Measurements from ENCODE around the gene FOXJ3. TPM values are rescaled to one million over a fixed set of nuclear protein-coding genes. Genes with fewer than 3 reads are reported as not detected.

Gene FOXJ3
- total RNA-seq, 3 donors from 2014 or later, result 47.8 to 50.5 (median 49.8) TPM

DNA sequence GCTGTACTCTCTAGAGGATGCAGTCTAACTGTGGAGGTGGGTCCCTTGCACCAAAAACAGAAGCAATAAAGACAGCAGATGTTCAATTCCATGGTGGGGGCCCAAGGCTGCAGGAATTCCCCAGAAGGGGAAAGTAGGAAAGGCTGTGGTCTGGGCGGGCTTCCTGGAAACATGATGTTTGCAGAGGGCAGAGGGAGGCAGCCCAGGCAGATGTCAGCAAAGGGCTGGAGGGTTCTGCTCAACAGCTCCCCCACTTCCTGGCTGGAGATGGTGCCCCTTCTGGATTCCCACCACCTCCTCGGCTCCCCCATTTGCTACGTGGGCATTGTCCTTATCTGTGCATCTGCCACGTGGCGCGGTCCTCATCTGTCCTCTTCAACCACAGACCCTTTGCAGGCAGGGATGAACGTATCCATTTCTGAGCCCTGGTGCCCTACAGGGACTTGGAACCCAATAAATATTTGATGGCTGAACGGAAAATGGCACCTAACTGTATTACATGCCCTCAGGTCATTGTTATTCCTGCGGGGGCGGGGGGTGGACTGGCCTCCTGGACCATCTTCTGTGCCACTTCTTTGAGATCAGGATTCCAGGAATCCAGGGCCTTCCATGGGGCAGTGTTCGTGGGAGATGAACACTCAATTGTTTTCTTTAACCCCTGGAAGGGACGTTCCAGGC lies 190.2 kb downstream of the FOXJ3 start:
- peaks cover 4% of the 10 kb centered on the region for H3K4me1 Mint-ChIP-seq (ENCODE audit: low read depth)
- DNase-seq, result no peak
- no peak for ATAC-seq
- peaks cover 21% of the 10 kb centered on the region for H3K27me3 Mint-ChIP-seq (ENCODE audit: low read depth)
- H3K36me3 Mint-ChIP-seq (ENCODE audit: insufficient read depth), result no peaks in the 10 kb centered on the region
- no peaks in the 10 kb centered on the region for H3K9me3 Mint-ChIP-seq
- no peak overlapping the region for H3K4me3 Mint-ChIP-seq

DNA sequence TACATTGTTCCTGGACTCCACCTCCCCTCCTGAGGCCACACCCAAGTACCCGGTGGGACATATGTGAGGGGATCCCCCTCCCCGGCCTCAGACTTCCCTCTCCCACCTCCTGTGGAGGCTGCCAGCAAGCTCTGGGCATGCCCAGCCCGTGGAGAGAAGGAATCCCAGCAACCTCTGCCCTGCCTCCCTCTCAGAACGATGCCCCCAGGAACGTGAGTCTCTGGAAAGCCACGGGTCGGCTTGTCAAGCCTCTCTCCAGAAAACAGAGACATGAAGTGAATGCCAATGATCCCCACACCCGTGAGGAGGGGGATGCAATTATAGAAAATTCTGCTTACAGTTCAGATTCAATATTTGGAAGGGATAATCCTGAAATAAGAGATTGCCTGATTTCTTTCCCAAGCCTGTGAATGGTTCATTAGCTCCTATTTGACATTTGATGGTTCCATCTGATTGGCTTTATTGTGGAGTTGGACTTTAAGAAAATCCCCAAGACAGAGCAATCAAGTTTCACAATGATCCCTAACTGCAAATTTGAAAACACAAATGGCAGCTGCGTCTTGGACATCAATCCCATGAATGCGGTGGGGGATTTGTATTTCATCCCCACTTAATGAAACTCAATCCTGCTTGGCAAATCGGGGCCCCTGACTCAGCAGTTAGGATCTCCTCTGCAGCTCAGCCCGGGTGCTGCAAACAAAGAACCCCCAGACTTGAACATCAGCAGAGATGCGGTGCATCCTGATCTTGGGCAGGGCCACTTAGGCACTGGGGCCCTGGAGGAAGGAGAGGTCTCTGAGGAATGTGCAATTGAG lies 190.9 kb downstream of the FOXJ3 start:
- no peak for ATAC-seq
- DNase-seq, result no peak
- peaks cover 21% of the 10 kb centered on the region for H3K27me3 Mint-ChIP-seq (ENCODE audit: low read depth)
- peaks cover 4% of the 10 kb centered on the region for H3K4me1 Mint-ChIP-seq (ENCODE audit: low read depth)
- no peaks in the 10 kb centered on the region for H3K36me3 Mint-ChIP-seq (ENCODE audit: insufficient read depth)
- no peak overlapping the region for H3K4me3 Mint-ChIP-seq
- no peaks in the 10 kb centered on the region for H3K9me3 Mint-ChIP-seq

DNA sequence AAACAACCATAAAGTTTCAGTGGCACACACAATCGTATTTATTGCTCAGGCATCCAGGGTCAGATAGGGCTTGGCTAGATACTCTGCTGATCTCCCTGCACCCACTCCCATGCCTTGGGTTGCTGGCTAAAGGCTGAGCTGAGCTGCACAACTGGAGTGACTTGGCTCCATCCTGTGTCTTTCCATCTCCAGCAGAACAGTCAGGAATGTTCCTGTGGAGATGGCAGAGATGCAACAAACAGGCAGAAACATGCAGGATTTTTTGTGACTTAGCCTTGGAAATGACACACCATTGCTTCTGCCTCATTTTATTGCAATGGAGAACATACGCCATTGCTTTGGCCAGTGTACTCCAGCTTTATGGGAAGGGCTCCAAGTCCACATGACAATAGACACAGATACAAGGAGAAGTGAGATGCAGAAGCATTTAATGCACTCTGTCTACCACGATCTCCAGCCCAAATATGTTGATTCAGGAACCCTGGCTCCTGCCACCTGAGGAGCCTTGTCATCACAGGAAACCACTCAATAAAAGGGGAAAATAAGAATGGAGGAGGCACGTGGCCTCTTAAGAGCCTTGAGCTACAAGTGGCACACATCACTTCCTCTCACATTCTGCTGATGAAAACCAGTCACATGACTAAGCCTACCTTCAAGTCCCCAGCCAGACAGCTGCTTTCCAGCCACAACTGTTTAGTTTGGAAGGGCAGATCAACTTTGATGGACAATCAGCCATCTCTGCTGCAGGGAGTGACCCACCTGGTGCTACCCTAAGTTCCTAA lies 191.9 kb downstream of the FOXJ3 start:
- DNase-seq, result no peak
- Mint-ChIP-seq H3K9me3 (no peaks in the 10 kb centered on the region), H3K36me3 (ENCODE audit: insufficient read depth) (no peaks in the 10 kb centered on the region), H3K27me3 (ENCODE audit: low read depth) (peaks cover 21% of the 10 kb centered on the region), H3K4me3 (no peak overlapping the region), H3K4me1 (ENCODE audit: low read depth) (peaks cover 4% of the 10 kb centered on the region)
- ATAC-seq, result no peak

DNA sequence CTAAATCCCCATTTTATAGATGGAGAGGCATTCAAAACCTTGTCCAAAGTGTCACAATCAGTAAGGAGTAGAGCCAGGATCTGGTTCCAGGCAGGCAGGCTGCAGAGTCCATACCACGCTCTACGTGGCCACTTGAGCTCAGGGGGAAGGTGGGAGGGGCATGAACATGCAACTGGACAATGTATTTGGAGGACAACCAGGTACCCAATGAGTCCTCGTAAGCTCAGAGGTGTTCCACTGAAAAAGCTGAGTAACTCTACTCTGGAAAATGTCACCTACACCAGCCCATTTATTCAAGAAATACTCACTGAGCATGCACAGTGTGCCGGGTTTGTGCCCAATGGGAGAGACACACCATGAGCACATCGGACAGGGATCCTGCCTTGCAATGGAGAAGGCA lies 193.1 kb downstream of the FOXJ3 start:
- peaks cover 4% of the 10 kb centered on the region for H3K4me1 Mint-ChIP-seq (ENCODE audit: low read depth)

DNA sequence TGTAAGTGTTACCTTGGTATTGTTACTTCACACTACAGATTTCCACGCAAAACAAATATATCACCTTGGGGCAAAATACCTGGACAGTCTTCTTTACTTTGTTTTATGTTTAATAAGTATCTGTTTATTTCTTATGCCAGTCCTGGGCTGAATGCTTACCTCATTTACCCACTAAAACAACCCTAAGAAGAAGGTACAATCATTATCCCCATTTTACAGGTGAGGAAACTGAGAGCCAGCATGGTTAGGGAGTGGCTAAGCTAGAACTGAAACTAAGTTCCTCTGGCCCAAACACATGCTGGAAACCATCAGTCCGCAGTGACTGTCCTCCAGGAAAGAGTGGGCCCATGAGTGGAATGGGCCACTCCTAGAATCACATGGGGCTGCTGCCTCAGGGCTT lies 194.8 kb downstream of the FOXJ3 start:
- H3K36me3 Mint-ChIP-seq (ENCODE audit: insufficient read depth), result no peaks in the 10 kb centered on the region
- peaks cover 4% of the 10 kb centered on the region for H3K4me1 Mint-ChIP-seq (ENCODE audit: low read depth)
- ATAC-seq (no peak), DNase-seq (no peak)
- no peaks in the 10 kb centered on the region for H3K9me3 Mint-ChIP-seq
- no peak overlapping the region for H3K4me3 Mint-ChIP-seq
- peaks cover 20% of the 10 kb centered on the region for H3K27me3 Mint-ChIP-seq (ENCODE audit: low read depth)

More for the DNA sequence above, 193.1 kb downstream of the FOXJ3 start:
- peaks cover 21% of the 10 kb centered on the region for H3K27me3 Mint-ChIP-seq (ENCODE audit: low read depth)
- H3K36me3 Mint-ChIP-seq (ENCODE audit: insufficient read depth), result no peaks in the 10 kb centered on the region
- ATAC-seq (no peak), DNase-seq (no peak)
- H3K4me3 Mint-ChIP-seq, result no peak overlapping the region
- H3K9me3 Mint-ChIP-seq, result no peaks in the 10 kb centered on the region

DNA sequence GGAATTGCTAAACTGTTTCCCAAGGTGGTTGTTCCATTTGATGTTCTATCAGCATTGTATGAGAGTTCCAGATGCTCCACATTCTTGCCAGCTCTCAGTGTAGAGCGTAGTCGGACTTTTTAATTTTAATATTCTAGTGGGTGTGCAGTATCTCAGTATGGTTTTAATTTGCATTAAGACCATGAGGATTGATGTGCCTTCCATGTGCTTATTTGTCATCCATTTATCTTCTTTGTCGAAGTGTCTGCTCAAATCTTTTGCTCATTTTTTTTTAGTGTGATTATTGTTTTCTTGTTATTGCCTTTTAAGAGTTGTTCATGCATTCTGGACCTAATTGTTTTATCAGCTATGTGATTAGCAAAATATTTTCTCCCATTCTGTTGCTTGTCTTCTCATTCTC lies 195.6 kb downstream of the FOXJ3 start:
- H3K4me1 Mint-ChIP-seq (ENCODE audit: low read depth), result peaks cover 4% of the 10 kb centered on the region
- H3K36me3 Mint-ChIP-seq (ENCODE audit: insufficient read depth), result no peaks in the 10 kb centered on the region
- no peaks in the 10 kb centered on the region for H3K9me3 Mint-ChIP-seq
- no peak for DNase-seq
- peaks cover 14% of the 10 kb centered on the region for H3K27me3 Mint-ChIP-seq (ENCODE audit: low read depth)
- ATAC-seq, result no peak
- H3K4me3 Mint-ChIP-seq, result no peak overlapping the region

DNA sequence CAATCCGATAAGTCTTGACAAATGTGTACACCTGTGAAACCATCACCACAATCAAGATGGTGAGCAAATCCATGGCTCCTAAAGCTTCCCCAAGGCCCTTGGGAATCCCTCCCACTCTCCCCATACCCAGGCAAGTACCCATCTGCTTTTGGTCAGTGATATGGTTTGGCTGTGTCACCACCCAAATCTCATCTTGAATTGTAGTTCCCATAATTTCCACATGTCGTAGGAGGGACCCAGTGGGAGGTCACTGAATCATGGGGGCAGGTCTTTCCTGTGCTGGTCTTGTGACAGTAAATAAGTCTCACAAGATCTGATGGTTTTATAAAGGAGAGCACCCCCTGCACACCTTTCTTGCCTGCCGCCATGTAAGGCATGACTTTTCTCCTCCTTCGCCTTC lies 196.4 kb downstream of the FOXJ3 start:
- ATAC-seq (no peak), DNase-seq (no peak)
- Mint-ChIP-seq H3K36me3 (ENCODE audit: insufficient read depth) (no peaks in the 10 kb centered on the region), H3K27me3 (ENCODE audit: low read depth) (peaks cover 14% of the 10 kb centered on the region), H3K9me3 (no peaks in the 10 kb centered on the region), H3K4me3 (no peak overlapping the region), H3K4me1 (ENCODE audit: low read depth) (peaks cover 4% of the 10 kb centered on the region)

DNA sequence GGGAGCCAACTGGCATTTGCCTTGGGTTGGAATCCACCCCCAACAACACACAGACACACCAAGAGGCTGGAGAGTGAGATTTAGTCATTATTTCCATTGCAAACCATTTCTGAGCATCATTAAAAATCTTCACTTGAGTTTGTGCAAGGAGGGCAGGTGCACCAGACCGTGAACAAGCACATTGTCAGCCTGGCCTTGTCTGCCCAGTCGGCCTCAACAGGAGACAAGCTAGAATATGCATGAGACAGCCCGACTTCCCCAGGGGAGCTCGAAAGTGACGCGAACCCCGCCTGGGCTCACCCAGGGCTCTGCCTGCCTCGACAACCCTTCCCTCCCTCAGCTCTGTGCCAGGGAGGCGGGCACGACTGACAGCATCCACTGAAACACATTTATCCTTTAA lies 197.3 kb downstream of the FOXJ3 start:
- no peaks in the 10 kb centered on the region for H3K4me1 Mint-ChIP-seq (ENCODE audit: low read depth)
- no peaks in the 10 kb centered on the region for H3K9me3 Mint-ChIP-seq
- H3K4me3 Mint-ChIP-seq, result no peak overlapping the region
- DNase-seq (no peak), ATAC-seq (no peak)
- H3K27me3 Mint-ChIP-seq (ENCODE audit: low read depth), result peaks cover 14% of the 10 kb centered on the region
- no peaks in the 10 kb centered on the region for H3K36me3 Mint-ChIP-seq (ENCODE audit: insufficient read depth)

DNA sequence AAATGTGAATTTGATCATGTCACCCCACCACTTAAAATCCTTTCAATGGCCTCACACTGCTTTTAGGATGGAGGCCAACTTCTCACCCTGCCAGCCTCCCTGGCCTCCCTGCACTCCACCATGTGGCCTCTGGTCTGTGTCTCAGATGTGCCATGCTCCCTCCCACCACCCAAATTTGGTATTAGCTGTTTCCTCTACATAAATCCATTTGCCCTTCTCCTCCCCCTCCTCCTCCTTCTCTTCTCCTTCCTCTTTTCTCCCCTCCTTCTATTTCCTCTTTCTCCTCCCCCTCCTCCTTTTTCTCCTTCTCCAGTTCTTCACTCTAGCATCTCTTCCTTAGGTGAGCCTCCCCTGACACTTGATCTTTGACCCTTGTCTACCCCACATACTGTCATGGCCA lies 198.6 kb downstream of the FOXJ3 start:
- peaks cover 8% of the 10 kb centered on the region for H3K27me3 Mint-ChIP-seq (ENCODE audit: low read depth)
- no peaks in the 10 kb centered on the region for H3K36me3 Mint-ChIP-seq (ENCODE audit: insufficient read depth)
- no peaks in the 10 kb centered on the region for H3K4me1 Mint-ChIP-seq (ENCODE audit: low read depth)
- H3K9me3 Mint-ChIP-seq, result no peaks in the 10 kb centered on the region
- no peak for DNase-seq
- ATAC-seq, result no peak
- no peak overlapping the region for H3K4me3 Mint-ChIP-seq

DNA sequence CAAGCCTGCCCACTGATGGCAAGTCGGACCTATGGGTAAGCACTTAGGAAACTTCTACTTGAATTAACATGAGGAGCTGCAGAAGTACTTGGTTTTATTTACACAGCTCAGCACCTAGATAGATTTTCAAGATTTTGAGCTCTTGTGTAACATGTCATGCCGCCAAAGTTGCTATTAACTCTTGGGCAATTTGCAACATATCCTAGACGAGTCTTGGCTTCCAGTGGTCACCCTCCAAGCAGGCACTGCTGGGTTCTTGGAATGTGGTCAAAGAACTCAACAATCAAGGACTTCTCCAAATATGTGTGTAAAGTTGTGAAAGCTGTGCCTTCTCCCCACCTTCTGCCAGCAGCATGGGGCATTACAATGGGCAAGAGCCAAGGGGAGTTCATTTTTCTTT lies 199.6 kb downstream of the FOXJ3 start:
- peaks cover 3% of the 10 kb centered on the region for H3K27me3 Mint-ChIP-seq (ENCODE audit: low read depth)
- no peak for DNase-seq
- no peaks in the 10 kb centered on the region for H3K4me1 Mint-ChIP-seq (ENCODE audit: low read depth)
- H3K36me3 Mint-ChIP-seq (ENCODE audit: insufficient read depth), result no peaks in the 10 kb centered on the region
- no peak for ATAC-seq
- no peaks in the 10 kb centered on the region for H3K9me3 Mint-ChIP-seq
- H3K4me3 Mint-ChIP-seq, result no peak overlapping the region

DNA sequence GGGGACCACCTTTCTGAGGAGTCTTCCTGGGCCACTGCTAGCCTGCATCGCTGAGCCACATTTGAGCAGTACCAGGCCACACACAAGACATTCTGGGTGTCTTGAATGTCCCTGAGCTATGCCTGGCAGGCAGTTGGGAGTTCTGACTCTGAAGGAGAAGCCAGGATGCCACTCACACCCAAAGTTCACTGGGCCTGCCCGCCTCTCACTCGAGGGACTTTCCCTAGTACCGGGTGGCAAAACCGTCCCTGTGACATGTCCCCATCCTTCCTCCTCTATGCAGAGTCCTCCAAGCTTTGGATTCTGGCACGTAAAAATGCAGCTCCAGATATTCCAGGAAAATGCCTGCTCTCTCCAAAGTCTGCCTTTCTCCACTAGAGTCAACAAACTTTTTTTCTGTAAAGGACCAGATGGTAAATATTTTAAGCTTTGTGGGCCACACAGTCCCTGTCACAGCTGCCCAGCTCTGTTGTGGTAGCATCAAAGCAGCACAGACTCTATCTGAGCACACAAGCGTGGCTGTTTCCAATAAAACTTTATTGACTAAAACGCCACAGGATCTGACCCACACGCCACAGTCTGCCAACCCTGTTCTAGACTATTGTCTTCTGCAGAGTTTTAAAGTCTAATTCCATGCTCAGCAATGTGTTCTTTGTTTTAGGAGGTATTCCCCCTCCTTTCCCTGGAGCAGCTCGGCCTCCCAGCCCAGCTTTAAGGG lies 201.1 kb downstream of the FOXJ3 start:
- H3K9me3 Mint-ChIP-seq, result no peaks in the 10 kb centered on the region
- peaks cover 2% of the 10 kb centered on the region for H3K27me3 Mint-ChIP-seq (ENCODE audit: low read depth)
- no peak for DNase-seq
- H3K4me1 Mint-ChIP-seq (ENCODE audit: low read depth), result no peaks in the 10 kb centered on the region
- ATAC-seq, result no peak
- H3K36me3 Mint-ChIP-seq (ENCODE audit: insufficient read depth), result no peaks in the 10 kb centered on the region
- H3K4me3 Mint-ChIP-seq, result no peak overlapping the region

DNA sequence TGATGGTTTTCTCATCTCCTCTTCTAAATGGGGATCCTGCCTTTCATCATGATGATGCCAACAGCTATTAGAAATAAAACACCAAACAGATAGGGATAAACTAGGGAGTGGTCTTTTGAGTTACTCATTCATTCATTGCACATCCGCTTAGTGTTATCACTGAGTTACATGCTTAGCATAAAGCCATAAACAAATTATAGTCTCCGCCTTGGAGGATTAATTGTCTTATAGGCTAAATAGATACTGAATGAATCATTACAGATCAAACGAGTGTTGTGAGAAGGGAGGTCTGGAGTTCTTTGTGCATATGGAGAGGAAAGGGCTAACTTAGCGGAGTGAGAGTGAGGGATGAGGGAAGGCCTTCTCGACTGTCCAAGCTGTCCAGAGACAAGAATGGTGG lies 201.6 kb downstream of the FOXJ3 start:
- Mint-ChIP-seq H3K36me3 (ENCODE audit: insufficient read depth) (no peaks in the 10 kb centered on the region), H3K4me1 (ENCODE audit: low read depth) (no peaks in the 10 kb centered on the region), H3K9me3 (no peaks in the 10 kb centered on the region), H3K4me3 (no peak overlapping the region), H3K27me3 (ENCODE audit: low read depth) (peaks cover 2% of the 10 kb centered on the region)
- DNase-seq, result no peak
- ATAC-seq, result no peak

DNA sequence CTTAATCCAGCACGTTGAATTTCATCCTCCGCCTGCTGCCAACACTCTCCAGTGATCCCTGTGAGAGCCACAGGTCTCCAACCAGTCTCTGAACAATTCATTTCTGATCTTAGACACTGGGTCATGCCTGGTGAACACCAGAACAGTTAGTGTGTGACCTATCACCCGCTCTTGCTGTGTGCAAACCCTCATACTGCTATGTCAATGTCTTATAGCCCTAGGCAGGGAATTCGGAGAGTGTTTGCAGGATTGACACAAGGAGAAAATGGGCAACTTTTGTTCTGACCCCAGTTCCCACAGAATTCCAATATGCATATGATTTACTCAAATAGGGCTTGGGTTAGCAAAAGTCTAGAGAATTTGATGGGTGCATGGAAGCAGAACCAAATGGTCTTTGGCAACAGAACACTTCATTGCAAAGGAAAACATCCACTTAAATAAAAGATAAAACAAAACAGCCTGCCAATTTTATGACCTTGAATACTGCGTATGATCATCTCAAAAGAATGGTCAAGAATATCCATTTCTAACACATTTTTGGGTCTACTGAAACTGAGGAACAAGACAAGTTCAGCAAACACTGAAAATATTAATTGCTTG lies 204.9 kb downstream of the FOXJ3 start:
- no peak for ATAC-seq
- Mint-ChIP-seq H3K4me3 (no peak overlapping the region), H3K36me3 (ENCODE audit: insufficient read depth) (no peaks in the 10 kb centered on the region), H3K9me3 (no peaks in the 10 kb centered on the region), H3K4me1 (ENCODE audit: low read depth) (no peaks in the 10 kb centered on the region), H3K27me3 (ENCODE audit: low read depth) (peaks cover 2% of the 10 kb centered on the region)
- DNase-seq, result no peak

DNA sequence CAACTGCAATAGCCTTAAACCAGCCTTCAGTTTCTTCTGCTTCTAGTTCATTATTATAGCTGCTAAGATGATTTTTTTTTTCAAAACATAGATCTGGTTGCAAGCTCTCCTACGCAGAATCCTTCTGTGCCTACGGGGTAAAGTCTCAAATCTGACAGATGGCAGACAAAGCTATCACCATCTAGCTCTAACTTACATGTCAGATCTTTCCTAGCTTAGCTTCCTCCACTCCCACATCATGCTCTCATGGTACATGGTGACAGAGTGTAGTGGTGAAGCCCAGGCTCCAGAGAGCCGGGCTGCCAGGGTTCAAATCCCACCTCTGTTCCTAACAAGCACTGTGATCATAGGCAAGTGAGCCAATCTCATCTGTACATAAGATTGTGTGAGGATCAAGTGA lies 206.1 kb downstream of the FOXJ3 start:
- Mint-ChIP-seq H3K36me3 (ENCODE audit: insufficient read depth) (no peaks in the 10 kb centered on the region), H3K9me3 (no peaks in the 10 kb centered on the region), H3K4me3 (no peak overlapping the region), H3K27me3 (ENCODE audit: low read depth) (peaks cover 2% of the 10 kb centered on the region), H3K4me1 (ENCODE audit: low read depth) (no peaks in the 10 kb centered on the region)
- no peak for DNase-seq
- ATAC-seq, result no peak

All from activated T-cell treated with anti-CD3 and anti-CD28 coated beads, Interleukin-2, amount 50 U/mL, for 4 hours (primary cell).